A673 (cell line): ENCODE data around the gene SPATA4.

Source experiments
- CTCF ChIP-seq: fragments of 300-800, 200-600 bp; sonication (generic); conservative IDR thresholded peaks from 2 replicates; pipeline ENCODE4 v1.5.1; 2017; ENCODE audit warnings: low read depth, mild to moderate bottlenecking, antibody characterized with exemption, low read length, moderate library complexity, mixed read lengths
- EZH2 ChIP-seq: fragments of 200-600 bp; sonication (generic); IDR thresholded peaks from 2 replicates; pipeline ENCODE4 v1.6.1; 2017; ENCODE audit warnings: borderline replicate concordance, low read depth, mild to moderate bottlenecking, mixed read lengths, antibody characterized with exemption, low read length; ENCODE audit not compliant: poor library complexity, severe bottlenecking

- TF ChIP-seq CTCF (no peak), EZH2 (no peak)
Measured at GRCh38 chr4:176142253-176142652, 53.1 kb downstream of the SPATA4 start.
